ENCODE measurements around the gene GRAMD1B.

GRAMD1B gene

DNA sequence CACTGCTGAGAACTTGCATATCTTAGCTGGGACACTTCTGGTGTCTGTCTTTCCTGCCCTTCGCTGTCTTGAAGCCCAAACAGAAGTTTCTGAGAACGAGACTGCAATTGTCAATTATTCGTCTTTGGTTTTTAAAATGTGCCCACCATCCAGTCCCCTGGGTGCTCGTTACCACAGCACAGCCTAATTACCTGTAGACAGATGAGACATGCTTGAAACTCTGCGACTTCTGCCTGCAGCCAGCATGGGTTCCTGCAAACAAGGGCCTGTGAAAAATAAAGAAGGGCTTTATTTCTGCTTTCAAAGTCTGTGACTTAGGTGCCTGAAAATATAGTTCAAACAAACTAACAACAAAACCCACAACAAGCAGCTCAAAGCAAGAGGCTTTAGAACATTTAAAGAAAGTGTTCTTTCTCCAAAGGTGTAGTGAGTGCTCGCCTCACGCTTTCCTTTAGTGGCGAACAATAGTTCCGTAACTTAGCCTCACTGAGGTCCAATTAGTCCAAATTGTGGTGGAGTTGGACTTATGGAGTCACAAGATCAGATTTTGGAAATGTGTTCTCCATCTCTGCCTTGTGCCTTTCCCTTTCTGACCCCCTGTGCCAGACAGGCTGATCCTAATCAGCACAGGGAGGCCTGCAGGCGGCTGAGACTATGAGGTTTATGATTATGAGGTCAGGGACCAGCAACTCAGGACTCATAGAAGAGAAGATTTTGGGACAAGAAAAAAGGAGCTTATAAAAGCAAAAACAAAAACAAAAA, 20.4 kb upstream of the GRAMD1B start:
- DNase-seq (ENCODE audit: low read depth in 2 of 2), result no peak

DNA sequence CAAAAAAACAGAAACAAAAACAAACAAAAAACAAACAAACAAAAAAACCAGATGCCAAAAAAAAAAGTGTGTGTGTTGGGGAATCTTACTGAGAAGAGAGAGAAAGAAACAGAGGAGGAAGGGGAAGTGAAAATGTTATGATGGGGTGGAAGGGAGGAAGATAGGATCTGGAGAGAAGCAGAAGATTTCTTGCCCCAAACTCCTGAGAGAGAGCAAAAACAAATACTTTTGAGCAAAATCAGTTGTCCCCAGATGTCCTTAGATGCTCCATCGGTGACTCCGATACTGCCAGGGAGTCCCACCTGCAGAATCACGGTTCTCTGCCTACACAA, 19.9 kb upstream of the GRAMD1B start:
- no peak for DNase-seq (ENCODE audit: low read depth in 2 of 2)

DNA sequence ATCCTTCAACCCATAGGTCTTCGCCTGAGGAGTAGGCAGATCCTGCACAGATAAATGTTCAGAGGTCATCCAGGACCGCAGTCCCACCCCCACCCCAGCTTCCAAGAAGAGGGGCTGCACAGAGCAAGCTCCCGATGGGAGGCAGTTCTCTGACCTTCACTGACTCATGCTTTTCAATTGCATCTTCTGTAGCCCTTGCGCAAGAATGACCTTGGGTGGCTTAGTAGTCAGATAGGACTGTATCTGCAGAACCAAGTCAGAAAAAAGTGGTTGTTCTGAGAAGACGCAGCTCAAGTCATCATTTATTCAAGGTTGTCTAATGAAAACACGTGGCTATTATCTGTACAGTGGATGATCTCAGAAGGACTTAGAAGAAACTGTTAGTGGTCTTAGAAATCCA, 16.4 kb upstream of the GRAMD1B start:
- DNase-seq (ENCODE audit: low read depth in 2 of 2), result no peak

DNA sequence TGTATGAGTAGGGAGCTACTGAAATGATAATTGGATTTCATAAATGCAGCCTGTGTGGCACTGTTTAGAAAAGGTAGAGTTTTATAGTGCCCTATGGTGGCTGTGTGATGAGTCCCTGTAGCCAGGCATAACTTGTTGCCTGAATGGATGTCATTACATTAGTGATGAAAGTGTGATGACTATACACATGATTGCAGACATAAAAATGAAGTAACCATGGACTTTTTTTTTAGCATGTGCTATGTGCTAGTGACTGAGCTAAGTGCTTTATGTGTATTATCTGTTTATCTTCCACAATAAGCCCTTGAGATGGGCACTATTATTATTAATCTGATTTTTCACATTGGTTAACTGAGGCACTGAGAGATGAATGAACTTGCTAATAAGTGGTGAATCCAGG, 13.5 kb upstream of the GRAMD1B start:
- DNase-seq (ENCODE audit: low read depth in 2 of 2), result no peak

DNA sequence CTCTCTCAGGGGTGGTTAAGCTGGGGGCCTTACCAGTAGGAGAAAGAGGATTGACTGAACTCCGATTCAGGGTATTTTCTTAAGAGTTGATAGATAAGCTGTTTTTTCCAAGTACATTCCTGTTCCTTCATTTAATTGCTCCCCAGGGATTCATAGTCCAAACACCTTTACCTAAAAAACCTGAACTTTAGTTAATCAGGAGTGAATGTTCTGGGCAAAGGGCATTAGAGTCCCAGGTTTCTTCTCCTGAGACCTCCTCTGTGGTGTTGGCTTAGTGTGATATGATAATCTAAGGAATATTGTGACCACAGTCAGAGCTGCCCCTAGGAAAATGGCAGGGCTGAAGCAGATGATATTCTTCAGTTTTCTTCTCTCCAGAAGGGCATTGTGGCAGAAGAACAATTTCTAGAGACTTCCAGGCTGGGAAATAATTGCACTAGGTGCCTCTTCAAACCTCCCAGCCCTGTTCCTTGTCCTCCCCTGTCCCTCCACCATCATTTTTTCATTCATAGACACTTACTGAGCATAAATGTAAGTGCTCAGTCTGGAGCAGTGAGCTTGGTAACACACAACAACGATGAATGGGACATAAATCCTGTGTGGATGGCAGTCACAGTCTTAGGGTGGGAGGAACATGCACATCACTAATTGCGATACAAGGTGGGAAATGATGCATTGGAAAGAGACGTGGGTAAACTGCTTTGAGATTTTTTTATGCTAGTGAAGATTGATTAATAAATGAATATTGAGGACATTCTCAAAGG, 11.5 kb upstream of the GRAMD1B start:
- no peak for DNase-seq (ENCODE audit: low read depth in 2 of 2)

DNA sequence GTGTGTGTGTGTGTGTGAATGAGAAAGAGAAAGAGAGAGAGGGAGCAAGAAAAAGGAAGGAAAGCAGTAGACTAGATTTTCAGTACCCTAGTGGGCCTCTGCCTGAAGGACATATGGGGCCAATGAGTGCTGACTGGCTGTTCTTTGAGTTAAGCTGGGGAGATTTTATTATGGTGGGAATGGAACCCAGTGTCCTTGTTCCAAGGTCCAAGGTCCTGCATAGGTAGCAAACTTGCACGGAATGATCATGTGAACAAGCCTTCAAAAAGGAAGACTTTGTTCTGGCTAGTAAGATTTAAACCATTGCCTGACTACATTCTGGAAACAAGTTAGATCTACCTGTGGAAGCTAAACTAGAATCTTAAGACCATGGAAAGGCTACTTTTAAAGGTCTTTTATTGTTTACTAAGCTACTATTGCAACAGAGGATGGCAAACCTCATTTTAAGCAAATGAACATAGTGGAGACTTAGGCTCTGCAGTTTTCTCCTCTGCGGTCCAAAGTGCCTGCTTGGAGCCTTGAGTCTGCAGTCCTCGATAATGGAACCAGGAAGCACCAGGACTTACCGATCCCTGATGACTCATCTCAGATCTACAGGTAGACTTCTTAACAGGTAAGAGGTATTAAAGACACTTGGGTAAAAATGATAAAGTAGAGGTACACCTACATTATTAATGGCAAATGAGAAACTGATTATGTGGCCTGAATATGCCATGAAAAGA, 10.2 kb upstream of the GRAMD1B start:
- no peak for DNase-seq (ENCODE audit: low read depth in 2 of 2)

DNA sequence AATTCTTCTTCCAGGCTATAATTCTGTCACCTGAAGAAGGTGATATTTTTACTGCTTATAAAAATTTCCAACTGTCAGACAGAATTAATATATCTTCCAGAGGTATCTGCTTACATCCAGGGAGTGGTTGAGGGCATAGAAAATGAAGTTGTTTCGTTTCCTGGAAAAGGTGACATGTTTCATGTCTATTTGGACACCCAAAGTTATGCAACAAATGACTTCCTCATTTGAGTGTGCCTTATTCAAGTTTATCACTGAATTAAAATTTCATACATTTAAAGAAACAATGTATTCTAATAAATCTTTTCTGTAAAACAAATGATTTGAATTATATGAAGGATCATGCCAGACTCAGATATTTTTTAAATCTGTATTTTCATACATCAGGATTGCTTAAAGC, 8.5 kb upstream of the GRAMD1B start:
- no peak for DNase-seq (ENCODE audit: low read depth in 2 of 2)

DNA sequence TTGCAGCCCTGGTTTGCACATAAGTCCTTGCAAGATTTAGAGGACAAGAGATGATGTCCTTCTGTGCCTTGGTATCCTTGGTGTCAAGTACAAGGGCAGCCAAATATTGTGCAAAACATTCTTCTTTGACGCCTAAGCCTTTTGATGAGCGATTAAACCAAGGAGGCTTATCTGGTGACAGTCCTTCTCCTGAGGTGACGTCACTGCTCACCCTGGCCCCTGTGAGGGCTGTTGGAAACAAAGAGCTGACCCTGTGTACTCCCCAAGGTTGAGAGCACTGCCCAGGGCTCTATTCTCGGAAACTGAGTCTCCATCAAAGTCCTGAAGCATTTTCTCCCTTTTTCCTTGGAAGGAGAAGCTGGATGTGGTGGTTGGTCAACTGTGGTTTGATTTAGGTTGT, 4.7 kb upstream of the GRAMD1B start:
- no peak for DNase-seq (ENCODE audit: low read depth in 2 of 2)

DNA sequence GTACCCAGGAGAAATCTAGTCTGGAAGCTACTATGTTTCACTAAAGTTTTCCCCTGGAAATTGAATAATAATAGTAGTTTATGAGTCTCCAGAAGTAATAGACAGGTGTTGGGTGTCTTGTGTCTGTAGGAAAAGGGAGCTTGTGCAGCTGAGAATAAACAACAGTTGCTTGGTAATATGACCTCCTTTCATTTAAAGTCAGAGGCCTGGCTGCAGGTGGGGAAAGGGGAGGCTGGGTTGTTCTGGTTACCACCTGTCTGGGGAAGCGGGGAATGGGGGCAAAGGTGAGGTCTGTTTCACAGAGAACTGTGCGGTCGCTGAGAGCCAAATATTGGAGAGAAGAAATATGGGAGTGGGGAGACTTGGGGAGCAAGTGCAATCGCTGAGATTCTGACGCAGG, 3.3 kb upstream of the GRAMD1B start:
- DNase-seq (ENCODE audit: low read depth in 2 of 2), result no peak

DNA sequence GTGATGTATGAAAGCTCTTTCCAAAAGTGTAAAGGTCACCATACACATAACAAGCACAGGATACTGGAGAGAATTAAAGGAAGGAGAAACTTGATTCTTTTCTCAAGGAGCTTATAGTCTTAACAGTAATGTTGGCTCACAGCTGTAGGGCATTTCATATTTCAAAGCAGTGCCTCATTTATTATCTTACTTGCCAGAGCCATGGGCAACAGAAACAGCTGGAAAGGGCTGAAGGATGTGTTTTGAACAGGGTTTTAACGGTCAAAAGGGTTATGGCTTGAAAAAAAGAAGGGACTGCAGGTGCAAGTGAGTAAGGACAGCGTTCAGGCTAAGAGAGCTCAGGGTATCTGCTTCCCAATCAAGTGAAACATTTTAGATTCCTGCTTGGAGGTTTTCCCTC, 2.7 kb upstream of the GRAMD1B start:
- DNase-seq (ENCODE audit: low read depth in 2 of 2), result no peak

DNA sequence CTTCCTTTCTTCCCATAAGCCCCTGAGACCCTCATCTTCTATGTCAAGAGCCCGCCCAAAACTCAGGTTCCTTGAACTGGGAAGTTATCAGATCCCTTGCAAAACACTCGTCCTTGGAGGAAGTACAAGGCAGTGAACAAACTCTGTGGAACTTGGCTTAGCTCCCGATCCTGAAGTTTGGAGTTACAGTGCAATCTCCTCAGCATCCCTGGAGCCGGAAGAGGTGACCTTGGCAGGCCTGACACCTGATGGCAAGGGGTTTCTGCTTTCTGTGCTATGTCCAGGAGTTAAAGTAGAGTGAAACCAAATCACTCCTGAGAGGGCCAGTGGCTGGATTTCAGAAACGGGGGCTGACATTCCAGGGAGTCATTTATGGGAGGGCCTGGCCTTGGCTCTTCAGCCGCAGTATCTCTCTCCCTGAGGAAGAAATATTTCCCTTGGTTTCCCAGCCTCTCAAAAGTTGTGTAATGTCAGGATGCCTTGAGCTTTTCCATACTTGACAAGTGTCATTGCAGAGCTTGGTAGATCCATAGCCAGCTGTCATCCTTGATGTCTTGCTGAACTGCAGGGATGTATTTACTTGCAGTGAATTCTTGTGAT, 1.9 kb upstream of the GRAMD1B start:
- no peak for DNase-seq (ENCODE audit: low read depth in 2 of 2)

DNA sequence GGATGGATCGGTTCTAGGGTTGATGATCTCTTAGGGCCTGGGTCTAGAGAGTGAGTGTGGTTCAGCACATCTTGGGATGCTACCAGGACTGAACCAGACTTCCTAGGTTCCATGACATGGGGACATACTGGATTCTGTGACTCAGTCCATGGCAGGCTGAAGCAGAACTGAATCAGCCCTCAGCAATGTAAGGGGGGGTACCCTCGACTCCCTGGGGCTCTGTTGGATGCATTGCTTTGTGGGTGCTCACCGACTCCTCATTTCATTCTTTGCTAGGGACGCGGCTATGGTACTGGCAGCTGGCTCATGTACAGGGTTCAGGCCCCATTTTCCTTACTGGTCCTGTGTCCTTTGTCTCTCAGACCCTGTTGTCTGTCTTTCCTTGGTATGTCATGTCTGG, 733 bp upstream of the GRAMD1B start:
- DNase-seq (ENCODE audit: low read depth in 2 of 2), result no peak

DNA sequence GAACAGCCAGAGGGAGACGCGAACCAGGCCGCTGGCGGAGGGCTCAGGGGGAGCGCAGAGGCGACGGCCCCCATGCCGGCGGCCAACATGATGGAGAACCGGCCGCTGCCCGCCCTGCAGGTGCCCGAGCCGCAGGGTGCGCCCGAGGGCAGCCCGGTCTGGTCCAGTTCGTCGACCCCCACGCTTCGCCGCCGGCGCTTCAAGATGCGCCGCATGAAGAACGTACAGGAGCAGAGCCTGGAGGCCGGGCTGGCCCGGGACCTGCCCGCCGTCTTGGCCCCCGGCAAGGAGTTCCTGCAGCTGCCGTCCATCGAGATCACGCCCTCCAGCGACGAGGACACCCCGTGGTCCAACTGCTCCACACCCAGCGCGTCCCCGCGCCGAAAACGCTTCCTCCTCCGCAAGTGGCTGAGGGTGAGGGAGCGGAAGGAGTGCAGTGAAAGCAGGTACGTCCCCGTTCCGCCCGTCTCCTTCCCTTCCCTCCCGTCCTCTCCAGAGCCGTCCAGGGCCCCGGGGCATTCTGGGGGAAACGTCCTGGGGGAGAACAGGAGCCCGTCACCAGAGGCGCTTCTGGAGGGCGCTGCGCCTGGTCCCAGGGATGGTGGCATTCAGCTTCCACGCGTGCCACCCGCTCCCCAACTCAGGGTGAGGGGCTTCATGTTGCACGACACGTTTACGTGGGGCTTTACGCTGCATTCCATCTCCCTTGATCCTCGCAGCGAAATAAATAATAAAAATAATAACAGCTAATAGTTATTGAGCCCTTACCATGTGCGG, 840 bp downstream of the GRAMD1B start:
- peak in 1 of 2 donors; percentile 3 for DNase-seq (ENCODE audit: low read depth in 2 of 2)

DNA sequence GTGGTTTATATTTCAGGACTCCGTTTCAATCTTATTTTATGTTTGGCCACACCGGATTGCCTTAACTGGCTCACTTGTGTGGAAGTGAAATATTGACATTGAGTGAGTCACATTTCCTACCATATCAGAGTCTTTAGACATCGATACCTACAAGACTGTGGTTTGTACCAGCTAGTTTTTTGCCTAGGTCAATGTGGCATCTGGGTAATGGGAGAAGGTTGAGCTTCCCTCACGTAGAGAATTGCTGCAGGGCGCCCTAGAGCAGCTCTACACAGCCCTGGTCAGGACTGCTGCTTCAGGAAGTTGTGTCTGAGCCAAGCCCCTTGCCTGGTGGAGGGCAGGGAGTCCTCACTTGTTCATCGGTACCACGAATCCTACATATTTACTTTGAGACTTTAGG, 1.6 kb downstream of the GRAMD1B start:
- DNase-seq (ENCODE audit: low read depth in 2 of 2), result no peak

DNA sequence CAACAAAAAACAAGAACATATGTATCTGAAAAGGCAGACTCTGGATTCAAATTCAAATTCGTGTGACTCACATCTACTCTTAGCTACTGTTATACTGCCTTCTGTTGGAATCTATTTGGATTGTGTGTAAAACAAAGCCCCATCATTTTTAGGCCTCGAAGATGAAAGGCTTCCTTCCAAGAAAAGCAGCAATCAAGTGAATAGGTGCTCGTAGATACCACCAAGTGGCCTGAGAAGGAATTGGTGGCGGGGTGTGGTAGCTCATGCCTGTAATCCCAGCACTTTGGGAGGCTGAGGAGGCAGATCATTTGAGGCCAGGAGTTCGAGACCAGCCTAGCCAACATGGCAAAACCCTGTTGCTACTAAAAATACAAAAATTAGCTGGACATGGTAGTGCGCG, 4.2 kb downstream of the GRAMD1B start:
- no peak for DNase-seq (ENCODE audit: low read depth in 2 of 2)

DNA sequence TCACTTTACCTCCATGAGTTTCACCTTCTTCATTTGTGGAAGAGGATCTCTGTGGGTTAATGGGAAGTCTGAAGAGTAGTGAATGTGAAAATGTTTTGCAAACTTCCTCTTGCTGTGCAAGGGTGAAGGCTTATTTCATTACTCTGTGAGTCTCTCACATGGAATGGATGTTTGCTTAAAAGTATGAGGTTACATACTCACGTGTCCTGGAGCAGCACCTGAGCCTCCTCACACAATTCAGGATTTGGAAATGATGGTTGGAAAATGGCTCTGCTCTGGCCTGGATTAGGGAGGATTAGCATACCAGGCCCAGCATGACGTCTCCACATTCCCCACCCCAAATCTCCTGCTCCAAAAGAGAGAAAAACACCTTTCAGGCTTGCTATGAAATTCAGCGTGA, 4.8 kb downstream of the GRAMD1B start:
- no peak for DNase-seq (ENCODE audit: low read depth in 2 of 2)

DNA sequence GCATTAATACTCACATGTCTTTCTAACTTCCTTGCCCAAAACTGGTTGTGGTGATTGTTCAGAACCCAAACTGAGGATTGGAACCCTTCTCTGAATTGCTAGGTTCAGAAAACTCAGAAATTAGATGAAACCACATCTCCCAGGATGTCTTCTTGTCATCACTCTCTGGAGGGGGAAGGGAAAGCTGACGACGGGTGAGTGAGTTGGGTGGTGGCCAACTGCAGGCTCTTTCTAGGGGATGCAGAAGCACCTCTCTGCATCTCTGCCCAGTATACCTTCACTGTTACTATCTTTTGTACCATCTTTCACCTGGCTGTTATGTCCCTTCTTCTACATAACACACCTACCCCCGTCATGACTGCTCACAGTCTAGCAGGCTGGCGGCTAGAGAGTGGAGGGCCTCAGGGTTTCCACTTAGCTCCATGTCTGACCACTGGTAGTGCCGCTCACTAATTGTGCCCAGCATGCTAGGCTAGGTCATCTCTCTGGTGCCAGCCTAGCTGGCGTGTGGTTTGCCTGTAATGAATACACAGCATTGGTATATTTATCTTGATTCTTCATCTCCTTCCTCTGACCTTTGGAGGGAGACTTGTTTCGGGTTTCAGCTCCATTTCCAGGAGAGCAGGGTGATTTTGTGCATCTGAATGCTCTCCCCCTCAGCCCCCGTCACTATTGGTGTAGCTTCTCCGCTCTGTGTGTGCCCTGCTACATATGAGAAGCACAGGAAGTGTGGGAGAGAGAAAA, 7.3 kb downstream of the GRAMD1B start:
- DNase-seq (ENCODE audit: low read depth in 2 of 2), result no peak

DNA sequence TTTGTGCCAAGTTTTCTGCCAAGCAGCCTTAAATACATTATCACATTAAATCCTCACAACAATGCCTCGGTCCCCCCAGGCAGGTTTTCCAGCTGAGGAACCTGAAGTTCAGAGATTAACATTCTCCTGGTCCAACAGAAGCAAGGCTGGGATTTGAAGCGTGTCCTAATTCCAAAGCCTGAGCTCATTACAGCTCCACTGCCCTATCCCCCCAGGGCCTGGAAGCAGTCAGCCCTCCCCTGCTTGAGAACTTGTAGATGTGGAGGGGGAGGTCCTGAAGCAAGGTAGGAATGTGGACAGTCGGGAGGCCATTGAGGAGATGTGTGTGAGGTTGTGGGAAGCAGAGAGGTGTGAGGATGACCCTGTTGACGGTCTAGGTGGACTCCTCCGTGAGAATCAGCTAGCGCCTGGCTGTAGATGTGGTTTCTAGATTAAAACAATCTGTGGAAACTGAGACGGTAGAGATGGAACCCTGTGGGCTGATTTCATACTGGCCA, 8.1 kb downstream of the GRAMD1B start:
- no peak for DNase-seq (ENCODE audit: low read depth in 2 of 2)

DNA sequence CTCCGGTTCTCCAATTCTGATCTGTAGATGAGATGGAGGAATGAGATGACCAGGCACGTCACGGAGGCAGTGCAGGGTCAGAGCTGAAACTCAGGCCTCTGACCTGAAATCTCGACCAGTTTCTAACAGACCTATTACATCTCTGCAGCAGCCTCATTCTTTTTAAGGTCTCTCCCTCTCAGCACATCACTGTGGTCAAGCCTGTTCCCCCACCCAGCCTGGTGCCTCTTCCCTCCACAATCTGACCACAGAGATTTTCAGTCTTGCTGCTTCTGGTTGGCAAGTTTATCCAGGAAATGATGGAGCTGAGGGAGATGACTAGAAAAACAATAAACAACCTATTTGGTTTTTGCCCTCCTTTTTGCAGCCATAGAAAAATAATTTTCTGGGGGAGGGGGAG, 9.5 kb downstream of the GRAMD1B start:
- no peak for DNase-seq (ENCODE audit: low read depth in 2 of 2)

DNA sequence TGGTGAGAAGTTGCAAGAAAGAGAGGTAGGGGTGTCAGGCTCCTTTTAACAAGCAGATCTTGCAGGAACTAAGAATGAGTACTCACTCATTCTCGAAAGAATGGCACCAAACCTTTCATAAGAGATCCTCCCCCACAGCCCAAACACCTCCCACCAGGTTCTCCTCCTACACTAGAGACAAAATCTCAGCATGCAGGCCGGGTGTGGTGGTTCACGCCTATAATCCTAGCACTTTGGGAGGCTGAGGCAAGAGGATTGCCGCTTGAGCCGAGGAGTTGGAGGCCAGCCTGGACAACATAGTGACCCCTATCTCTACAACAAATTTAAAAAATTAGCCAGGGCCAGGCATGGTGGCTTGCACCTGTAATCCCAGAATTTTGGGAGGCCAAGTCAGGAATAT, 11.1 kb downstream of the GRAMD1B start:
- DNase-seq (ENCODE audit: low read depth in 2 of 2), result no peak
